NCI-H510A treated with DMSO at 0.1 percent for 48 hours (cell line): Measurements from ENCODE around the gene SPAG16.

ENCODE experiments used
- DNase-seq: peaks from one replicate; lab custom pipeline; 2025; lab: John Stamatoyannopoulos, UW

Gene SPAG16

DNA sequence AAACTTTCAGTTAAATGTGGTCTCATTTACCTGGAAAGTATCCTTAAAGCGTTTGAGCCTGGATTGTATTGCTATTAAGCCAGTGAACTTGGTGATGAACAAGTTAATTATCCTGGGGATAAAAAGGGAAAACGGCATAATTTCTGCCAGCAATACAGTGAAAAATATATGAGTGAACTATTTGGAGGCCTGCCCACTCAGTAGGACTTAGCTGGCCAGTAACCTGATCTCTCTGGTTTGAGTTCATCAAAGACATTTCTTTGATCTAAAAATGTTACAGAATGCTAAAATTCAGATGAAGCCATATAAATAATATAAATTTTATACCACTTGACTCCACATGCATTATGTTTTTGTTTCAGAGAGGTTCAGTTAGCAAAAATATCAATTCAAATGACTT, 885.5 kb downstream of the SPAG16 start:
- no peak for DNase-seq

DNA sequence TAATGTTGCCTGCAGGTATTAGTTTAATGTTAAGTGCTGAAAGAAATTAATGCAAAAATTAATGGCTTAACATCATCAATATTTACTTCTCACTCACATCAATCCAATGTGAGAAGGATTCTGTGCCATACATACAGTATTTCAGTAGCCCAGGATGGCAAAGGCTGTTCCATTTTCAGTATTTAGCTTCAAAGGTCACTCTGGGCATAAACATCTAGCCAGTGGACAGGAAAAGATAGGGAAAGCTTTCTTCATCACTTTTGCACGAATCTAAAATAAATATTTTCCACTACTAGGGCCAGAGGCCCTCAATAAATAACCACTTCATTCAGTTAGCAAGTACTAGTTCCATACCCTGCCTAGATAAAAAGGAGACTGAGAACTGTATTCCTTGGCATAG, 890.3 kb downstream of the SPAG16 start:
- no peak for DNase-seq

DNA sequence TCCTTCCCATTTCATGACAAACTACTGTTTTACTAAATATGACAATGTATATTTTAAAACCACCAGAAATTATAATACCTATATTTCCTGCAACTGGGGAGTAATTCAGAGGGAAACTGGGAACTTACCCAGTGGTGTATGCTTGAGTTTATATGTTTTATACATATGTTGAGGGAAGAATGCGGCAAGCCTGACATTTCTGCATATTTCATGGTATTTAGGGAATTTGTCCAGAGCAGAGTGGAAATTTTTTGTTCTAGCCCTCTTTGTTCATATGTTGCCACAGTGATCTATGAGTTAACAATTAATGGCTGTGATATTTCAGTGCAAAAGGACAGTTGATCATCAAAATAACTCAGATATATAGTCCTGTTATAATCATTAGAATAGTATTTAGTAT, 895.8 kb downstream of the SPAG16 start:
- DNase-seq = no peak

GRCh38 chr2:214180686-214181085, 896.4 kb downstream of the SPAG16 start:
- DNase-seq = no peak

- DNase-seq = no peak
Measured at GRCh38 chr2:214184461-214184860, 900.2 kb downstream of the SPAG16 start.

- DNase-seq = peak; percentile 16
Measured at GRCh38 chr2:214185546-214185945, 901.3 kb downstream of the SPAG16 start.

DNA sequence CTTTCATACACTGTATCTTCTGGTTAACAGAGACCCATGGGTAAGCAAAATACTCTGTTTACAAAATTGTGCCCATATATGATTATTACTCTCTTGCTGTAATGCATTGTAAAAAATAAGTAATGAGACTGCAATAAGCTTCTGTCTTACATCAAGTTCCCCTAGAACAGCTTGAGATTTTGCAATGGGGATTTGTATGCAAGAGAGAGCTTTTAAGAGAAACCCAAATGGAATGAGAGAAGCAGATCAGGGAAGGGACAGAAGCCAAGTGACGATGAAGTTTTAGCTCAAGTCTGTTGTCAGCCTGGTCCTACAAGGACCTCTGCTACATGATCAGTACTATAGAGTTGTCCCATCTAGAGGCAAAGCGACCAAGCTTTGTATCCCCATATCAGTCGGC, 908.4 kb downstream of the SPAG16 start:
- DNase-seq = no peak

DNA sequence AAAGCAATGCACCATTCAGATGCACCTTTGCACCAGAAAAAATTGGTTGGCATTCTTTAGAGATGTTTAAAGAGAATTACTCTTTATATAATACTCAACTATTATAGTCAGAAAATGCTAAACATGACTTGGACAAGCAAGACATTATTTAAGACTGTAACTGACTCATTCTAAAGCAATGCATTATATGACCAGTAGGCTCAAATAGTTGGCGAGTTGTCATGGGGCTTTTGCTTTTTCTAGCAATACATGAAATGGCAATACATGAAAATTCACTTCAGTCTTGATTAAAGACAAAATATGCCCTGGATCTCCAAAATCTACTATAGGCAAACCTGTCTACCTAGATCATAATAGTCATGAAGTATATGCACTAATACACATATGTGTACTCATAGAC, 909.7 kb downstream of the SPAG16 start:
- DNase-seq = no peak

- no peak for DNase-seq
Measured at GRCh38 chr2:214196260-214196659, 912.0 kb downstream of the SPAG16 start.

DNA sequence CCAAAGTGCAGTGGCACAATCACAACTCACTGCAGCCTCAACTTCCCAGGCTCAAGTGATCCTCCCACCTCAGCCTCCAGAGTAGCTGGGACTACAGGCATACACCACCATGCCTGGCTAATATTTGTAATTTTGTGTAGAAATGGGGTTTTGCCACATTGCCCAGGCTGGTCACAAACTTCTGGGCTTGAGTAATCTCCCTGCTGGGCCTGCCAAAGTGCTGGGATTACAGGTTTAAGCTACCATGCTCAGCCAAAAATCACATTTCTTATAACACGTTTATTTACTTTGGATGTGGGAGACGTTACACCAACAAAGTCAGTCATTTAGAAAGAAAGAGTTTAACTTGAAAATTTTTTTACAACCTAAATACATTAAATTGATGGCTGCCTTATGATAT, 917.6 kb downstream of the SPAG16 start:
- no peak for DNase-seq

DNA sequence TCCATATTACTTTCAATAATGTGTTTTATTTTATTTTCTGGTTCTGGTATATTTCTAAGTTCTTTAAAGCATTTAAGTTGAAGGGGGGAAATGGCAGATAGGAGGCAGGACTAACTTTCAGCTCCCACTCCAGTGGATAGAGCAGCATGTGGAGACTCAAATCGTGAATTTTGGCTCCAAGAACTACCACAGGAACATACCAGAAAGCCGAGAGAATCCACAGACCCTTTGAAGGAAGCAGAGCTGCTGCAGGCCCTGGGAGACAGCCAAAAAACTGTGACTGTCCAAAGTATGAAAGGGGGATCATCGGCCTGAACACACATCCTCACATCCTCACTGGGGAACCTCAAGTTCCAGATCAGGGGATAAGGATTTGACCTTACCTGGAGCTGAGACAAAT, 919.0 kb downstream of the SPAG16 start:
- DNase-seq = no peak

DNA sequence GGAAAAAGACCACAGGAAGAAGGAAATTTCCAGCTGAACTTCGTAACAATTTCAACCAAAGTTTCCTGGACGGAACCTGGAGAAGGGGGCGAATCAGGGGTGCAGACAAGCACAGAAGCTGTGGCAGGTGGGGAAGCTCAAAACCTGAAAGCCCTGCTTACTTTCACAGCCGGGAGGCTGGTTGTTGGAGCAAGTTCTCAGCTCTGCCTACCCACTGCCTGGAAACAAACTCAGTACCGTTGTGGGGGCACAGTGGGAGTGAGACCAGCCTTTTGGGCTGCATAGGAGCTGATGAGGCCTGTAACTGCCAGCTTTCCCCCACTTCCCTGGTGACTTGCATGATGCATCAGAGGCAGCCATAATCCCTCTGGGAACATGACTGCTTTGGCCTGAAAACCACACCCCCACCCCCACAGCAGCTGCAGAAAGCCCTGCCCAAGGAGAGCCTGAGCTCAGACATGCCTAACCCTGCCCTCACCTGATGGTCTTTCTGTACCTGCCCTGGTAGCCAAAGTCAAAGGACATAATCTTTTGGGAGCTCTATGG, 919.6 kb downstream of the SPAG16 start:
- no peak for DNase-seq

- DNase-seq = no peak
Measured at GRCh38 chr2:214215107-214215506, 930.8 kb downstream of the SPAG16 start.

DNA sequence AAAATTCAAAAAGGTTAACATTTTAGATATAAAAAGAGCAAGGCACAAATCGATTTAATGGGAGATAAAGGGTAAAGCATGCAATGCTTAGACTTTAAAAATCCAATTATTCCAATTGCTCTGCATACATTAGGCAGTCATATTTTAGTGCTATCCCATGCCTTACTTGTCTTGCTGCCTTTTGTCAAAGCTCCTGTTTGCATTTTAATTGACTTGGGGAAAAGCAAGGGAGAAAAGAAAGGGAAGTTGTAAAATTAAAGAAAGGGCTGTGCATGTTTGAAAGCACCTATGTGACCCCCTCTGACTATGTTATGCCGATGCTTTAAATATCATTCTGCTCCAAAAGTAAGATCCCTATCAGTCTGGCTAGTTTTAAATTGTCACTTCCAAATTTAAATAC, 932.9 kb downstream of the SPAG16 start:
- DNase-seq = no peak

GRCh38 chr2:214217599-214217998, 933.3 kb downstream of the SPAG16 start:
- no peak for DNase-seq

GRCh38 chr2:214220251-214220650, 936.0 kb downstream of the SPAG16 start:
- DNase-seq = no peak

- no peak for DNase-seq
Measured at GRCh38 chr2:214226061-214226460, 941.8 kb downstream of the SPAG16 start.

DNA sequence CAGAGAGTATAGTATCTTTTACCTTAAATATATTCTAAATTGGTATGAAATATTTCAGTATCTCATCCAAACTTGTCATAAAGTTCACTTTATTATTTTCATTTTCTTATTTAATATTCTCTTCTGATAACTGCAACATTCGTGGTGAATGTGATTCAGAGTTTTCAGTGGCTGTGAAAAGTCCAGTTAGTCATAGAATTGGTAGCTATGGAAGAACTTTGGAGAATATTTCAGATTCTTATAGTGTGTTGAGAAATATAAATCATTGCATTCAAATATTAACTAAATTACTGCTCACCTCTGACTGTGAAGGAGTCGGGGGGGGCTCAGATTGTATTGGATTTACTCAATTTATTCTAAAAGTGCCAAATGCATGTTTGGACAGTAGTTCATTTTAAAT, 948.0 kb downstream of the SPAG16 start:
- DNase-seq = no peak

GRCh38 chr2:214233164-214233563, 948.9 kb downstream of the SPAG16 start:
- DNase-seq = no peak

GRCh38 chr2:214242797-214243196, 958.5 kb downstream of the SPAG16 start:
- no peak for DNase-seq

DNA sequence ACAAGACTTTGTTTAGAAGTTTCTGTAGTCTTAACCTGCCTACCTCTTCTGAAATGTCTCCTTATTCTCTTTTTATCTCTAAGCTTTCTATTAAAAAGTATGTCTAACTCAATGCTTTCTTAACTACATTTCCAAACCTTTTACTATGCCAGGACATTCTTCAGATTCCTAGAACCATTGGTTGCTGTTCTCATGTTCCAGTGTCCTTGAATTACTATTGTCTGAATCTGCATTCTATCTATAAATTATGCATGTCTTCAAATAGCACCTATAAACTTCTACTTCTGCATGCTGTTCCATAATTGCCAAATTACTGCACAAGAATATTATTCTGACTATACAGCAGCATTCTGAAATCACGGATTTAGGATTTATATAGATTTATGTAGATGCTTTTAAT, 960.6 kb downstream of the SPAG16 start:
- DNase-seq = no peak

DNA sequence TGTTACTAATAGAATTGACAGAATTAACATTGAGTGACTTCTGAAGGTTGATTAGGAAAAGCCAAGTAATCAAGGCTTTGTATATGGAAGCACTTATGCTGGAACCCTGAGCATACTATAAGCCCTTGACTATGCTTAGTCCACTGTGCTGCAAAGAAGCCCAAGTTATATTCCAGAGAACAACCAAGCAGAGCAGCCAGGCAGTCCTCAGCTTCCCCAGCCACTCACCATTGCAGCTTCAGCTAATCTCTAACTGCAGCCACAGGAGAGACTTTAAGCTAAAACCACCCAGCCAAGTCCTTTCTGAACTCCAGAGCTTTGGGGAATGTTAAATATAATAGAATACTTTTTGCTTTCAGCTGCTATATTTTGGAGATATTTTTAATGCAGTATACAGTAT, 962.2 kb downstream of the SPAG16 start:
- no peak for DNase-seq

GRCh38 chr2:214247531-214247930, 963.3 kb downstream of the SPAG16 start:
- DNase-seq = no peak

GRCh38 chr2:214255046-214255445, 970.8 kb downstream of the SPAG16 start:
- DNase-seq = no peak

- DNase-seq = no peak
Measured at GRCh38 chr2:214261683-214262082, 977.4 kb downstream of the SPAG16 start.
